Activated naive CD8-positive, alpha-beta T cell treated with anti-CD3 and anti-CD28 coated beads for 36 hours (primary cell): ENCODE measurements around the gene GHRL. TPM values are rescaled to one million over a fixed set of nuclear protein-coding genes. Genes with fewer than 3 reads are reported as not detected.

Experiments
- DNase-seq: peaks from one replicate; pipeline ENCODE4 v3.0.0; 2021
- H3K27ac Mint-ChIP-seq: one replicate; pipeline ENCODE4 v1.8.0; 2022; ENCODE audit warnings: mild to moderate bottlenecking, moderate library complexity, mixed read lengths
- H3K27me3 Mint-ChIP-seq: one replicate; pipeline ENCODE4 v1.8.0; 2022; ENCODE audit warnings: mild to moderate bottlenecking, mixed read lengths
- H3K36me3 Mint-ChIP-seq: one replicate; pipeline ENCODE4 v1.8.0; 2021; ENCODE audit warnings: mild to moderate bottlenecking, mixed read lengths
- H3K4me1 Mint-ChIP-seq: one replicate; pipeline ENCODE4 v1.8.0; 2021; ENCODE audit warnings: mixed read lengths
- H3K4me3 Mint-ChIP-seq: one replicate; pipeline ENCODE4 v1.8.0; 2022; ENCODE audit warnings: mild to moderate bottlenecking, moderate library complexity, mixed read lengths
- H3K9me3 Mint-ChIP-seq: one replicate; pipeline ENCODE4 v1.8.0; 2022; ENCODE audit warnings: mixed read lengths
- total RNA-seq, 2 experiments: library from RNA; stranded (reverse); gene quantifications; one replicate each; pipeline ENCODE4 v1.2.3, GENCODE V29; 2021

GHRL gene
- total RNA-seq, 2 experiments from 2014 or later: 0.38 to 0.41 TPM

DNA sequence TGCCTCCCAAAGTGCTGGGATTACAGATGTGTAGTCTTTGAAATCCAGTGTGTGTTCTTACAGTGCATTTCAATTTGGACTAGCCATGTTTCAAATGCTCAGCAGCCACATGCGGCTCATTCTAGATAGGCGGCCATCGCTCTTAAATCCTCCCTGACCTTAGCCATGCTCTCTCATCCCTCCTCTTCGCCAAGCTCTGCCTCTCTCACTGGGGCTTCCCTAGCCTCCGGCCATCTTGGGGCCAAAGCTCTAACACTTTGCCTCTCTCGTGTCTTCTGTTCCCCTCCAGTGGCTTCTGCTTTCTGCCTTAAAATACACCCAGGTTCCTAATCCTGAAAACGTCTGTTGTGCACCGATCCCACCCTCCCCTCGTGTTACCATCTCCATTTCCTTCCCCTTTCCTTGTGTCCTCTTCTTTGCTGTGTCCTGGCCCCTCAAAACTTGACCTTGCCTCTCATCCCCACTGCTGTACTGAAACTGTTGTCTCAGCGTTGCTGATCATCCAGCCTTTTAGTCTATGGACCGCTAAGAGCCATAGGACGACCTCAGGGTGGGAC lies 1.4 kb upstream of the GHRL start:
- Mint-ChIP-seq H3K9me3 (no peaks in the 10 kb centered on the region), H3K27me3 (no peaks in the 10 kb centered on the region), H3K4me3 (peak overlapping the region; percentile 30), H3K27ac (no peak overlapping the region), H3K4me1 (peaks cover 20% of the 10 kb centered on the region), H3K36me3 (peaks cover 24% of the 10 kb centered on the region)
- DNase-seq: no peak

DNA sequence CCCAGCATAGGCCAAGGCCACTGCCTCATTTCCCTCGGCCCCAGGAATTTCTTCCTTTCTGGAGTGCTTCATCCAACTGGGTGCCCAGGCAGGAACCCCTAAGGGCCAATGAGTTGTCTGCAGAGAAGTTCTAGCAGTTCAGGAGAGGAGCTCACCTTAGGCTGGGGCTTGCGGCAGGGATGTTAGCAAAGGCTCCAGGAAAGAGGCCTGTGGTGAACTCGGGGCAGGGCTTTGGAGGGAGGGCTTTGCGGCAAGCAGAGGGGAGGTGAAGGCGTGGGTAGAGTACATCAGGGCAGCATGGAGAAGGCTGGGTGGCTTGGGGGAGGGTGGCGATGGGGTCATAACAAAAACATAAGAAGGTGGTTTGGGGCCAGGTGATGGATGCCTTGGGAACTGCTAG lies 1.1 kb downstream of the GHRL start:
- H3K36me3 Mint-ChIP-seq: peaks cover 17% of the 10 kb centered on the region
- DNase-seq: no peak
- H3K27me3 Mint-ChIP-seq: no peaks in the 10 kb centered on the region
- no peak overlapping the region for H3K27ac Mint-ChIP-seq
- no peak overlapping the region for H3K4me3 Mint-ChIP-seq
- H3K4me1 Mint-ChIP-seq: peaks cover 20% of the 10 kb centered on the region
- no peaks in the 10 kb centered on the region for H3K9me3 Mint-ChIP-seq

DNA sequence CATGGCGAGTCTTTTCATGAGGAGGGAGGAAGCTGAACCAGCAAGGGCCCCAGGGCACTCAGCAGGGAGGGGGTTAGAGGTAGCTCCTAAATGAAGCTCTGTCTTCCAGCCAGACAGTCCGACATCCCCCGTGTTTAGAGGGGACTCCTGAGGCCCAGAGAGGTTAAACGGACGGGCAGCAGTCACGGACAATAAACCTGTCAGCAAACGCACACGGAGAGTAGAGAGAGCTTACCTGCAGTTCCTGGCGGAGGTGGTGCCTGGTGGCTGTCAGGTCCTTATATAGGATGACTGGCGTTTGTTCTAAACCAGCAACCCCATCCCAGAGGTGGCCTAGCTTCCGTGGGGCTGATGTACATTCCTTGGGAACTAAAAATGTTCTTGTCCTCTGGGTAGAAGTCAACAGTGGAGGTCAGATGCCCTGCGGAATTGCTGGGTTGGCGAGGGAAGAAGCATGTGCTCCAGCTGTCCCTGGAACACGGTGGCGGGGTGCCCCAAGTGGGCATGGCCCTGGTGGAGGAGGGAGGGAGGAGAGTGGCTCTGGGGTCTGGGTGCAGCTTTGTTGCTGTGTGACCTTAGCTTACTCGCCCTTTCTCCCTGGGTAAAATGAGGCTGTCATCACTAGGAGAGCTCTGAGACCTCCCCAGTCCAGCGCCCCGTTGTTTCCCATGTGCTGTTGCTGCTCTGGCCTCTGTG lies 2.1 kb downstream of the GHRL start:
- Mint-ChIP-seq H3K27ac (no peak overlapping the region), H3K27me3 (no peaks in the 10 kb centered on the region), H3K36me3 (peaks cover 14% of the 10 kb centered on the region)

DNA sequence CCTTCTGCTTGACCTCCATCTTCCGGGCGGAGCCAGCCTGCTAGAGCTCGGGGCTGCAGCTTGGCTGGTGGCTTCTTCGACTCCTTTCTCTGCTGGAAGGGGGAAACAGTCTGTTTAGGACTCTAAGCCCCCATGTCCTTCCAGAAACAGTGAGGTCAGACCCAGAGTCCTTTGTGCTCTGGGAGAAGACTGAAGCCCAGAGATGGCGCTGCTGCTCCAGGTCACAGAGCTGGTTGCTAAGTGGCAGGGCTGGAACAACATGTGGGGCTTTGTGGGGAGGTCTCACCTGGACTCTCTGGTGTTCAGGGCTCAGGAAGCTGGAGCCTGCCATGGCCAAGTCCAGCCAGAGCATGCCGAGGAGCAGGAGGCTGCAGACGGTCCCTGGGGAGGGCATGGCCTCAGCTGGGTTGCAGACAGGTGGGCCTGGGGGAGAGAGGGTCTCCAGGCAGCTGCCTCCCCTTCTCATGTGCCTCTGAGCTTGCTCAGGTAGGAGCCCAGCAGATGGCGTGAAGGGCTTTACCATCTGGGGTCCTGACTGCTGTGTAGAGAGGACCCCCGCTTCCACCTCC lies 2.9 kb downstream of the GHRL start:
- no peak for DNase-seq
- Mint-ChIP-seq H3K27ac (no peak overlapping the region), H3K4me3 (no peak overlapping the region), H3K36me3 (peaks cover 12% of the 10 kb centered on the region), H3K4me1 (peaks cover 25% of the 10 kb centered on the region), H3K9me3 (no peaks in the 10 kb centered on the region), H3K27me3 (no peaks in the 10 kb centered on the region)

More for the DNA sequence above, 2.1 kb downstream of the GHRL start:
- no peaks in the 10 kb centered on the region for H3K9me3 Mint-ChIP-seq
- DNase-seq: no peak
- H3K4me1 Mint-ChIP-seq: peaks cover 24% of the 10 kb centered on the region
- H3K4me3 Mint-ChIP-seq: no peak overlapping the region

DNA sequence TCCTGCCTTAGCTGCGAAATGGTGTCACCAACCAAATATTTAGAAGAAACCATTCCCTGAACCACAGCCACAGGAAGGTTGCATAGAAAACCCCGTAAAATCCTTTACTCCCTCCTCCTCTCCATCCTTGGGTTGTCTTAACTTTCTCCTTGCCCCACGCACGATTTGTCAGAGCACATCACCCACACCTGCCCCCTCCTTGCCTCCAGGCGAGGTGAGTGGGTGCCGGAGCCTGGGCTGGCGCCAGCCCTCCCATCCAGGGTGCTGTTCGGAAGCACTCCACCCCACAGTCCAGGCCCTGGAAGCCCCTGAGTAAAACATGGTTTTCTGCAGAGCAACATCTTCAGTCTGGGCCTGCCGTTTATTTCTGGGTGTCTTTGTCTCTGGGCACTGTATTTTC lies 3.7 kb downstream of the GHRL start:
- no peaks in the 10 kb centered on the region for H3K27me3 Mint-ChIP-seq

DNA sequence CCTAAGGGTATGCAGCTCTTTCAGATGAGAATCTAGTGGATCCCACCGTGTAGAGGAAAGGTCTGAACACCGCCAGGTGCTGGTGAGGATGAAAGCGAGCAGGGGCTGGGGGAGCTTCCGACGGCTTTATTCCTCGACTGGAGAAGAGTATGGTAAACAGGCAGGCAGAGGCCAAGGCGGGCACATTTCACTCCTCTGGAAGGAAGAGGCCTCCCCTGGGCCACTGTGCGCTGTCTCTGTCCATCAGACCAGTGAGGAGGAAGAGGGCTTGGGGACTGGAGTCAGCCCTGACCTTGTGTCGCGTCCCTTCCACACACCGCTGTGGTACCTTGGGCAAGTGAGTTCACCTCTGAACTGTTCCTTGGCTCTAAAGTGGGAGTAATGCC lies 4.2 kb downstream of the GHRL start:
- Mint-ChIP-seq H3K36me3 (peaks cover 7% of the 10 kb centered on the region), H3K9me3 (no peaks in the 10 kb centered on the region), H3K27me3 (no peaks in the 10 kb centered on the region), H3K27ac (no peak overlapping the region), H3K4me3 (no peak overlapping the region), H3K4me1 (peaks cover 38% of the 10 kb centered on the region)
- no peak for DNase-seq

More for the DNA sequence above, 3.7 kb downstream of the GHRL start:
- Mint-ChIP-seq H3K4me1 (peaks cover 33% of the 10 kb centered on the region), H3K9me3 (no peaks in the 10 kb centered on the region), H3K36me3 (peaks cover 8% of the 10 kb centered on the region), H3K4me3 (no peak overlapping the region), H3K27ac (no peak overlapping the region)
- DNase-seq: no peak

DNA sequence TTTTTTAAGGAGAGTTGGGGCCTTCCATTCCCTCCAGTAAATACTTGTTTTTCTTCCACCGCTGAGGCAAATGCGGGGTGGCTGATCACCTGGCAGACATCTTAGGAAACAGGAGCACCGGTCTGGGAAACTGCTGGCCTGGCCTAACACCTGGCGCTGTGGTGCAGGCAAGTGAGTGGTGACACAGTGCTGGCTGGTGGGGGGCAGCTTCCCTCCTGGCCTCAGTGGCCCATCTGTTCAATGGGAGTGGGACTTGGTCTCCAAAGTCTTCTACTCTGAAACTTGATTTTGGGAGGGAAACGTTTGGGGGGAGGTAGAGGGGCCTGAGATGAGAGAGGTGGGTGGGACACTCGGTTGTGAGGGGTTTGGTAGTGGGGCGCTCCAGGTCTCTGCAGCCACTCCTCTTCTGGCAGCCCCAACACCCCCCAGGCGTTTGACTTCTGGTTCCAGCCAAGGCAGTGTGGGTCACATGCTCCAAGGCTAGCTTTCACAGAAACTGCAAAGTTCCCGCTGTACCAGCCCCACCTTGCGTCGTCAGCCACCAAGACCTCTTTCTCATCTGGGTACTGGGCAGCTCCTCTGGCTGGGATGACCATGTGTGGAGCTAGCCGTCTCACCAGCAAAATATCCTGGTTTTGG lies 4.7 kb downstream of the GHRL start:
- no peak overlapping the region for H3K27ac Mint-ChIP-seq

DNA sequence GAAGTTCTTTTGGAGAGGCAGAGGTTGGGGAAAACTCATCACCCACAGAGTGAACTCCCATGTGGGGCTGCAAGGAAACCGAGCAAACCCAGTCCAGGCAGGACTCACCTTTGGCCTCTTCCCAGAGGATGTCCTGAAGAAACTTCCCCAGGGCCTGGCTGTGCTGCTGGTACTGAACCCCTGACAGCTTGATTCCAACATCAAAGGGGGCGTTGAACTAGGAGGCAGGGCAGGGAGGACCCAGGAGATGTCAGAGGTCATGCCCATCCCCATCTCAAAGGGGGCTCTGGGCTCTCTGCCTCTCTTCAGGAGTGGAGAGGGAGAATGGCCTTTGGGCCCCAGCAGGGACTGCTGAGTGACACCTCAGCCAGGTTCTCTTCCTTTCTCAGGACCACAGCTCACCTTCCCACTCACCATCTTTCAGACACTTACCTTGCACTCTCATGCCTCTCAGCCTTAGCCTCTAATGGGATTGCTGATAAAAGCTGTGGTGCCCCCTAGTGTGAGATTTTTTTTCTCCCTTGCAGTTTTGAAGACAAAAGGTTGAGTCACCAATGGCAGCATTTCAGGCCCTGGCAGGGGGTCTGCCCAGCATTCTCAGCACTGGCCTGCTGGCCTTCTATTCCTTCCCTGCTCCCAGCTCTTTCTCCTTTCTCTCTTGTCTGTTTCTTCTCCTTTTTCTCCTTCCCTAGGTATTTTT lies 6.0 kb downstream of the GHRL start:
- Mint-ChIP-seq H3K27me3 (no peaks in the 10 kb centered on the region), H3K4me3 (no peak overlapping the region), H3K4me1 (peaks cover 35% of the 10 kb centered on the region), H3K27ac (peak overlapping the region; percentile 16), H3K36me3 (peaks cover 9% of the 10 kb centered on the region), H3K9me3 (no peaks in the 10 kb centered on the region)
- DNase-seq: peak; percentile 21

More for the DNA sequence above, 4.7 kb downstream of the GHRL start:
- Mint-ChIP-seq H3K27me3 (no peaks in the 10 kb centered on the region), H3K4me3 (no peak overlapping the region), H3K36me3 (peaks cover 7% of the 10 kb centered on the region), H3K4me1 (peaks cover 40% of the 10 kb centered on the region), H3K9me3 (no peaks in the 10 kb centered on the region)
- no peak for DNase-seq

DNA sequence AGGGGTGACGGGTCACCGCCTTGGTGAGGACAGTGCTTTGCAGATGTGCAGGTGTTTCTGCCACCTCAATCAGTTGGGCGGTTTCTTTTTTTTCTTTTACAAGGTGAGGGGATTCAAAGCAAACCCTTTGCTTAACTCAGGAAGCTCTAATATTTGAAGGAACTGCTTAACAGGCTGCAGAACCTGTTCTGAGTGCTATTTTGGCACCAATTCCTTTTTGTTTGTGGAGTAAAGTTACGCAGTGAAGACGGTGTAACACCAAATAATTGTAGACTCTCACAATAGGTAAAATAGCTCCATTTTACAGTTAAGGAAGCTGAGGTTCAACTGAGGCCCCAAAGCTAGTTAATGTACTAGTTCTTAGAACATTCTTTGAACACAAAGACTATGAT lies 6.6 kb downstream of the GHRL start:
- Mint-ChIP-seq H3K27ac (no peak overlapping the region), H3K9me3 (no peaks in the 10 kb centered on the region), H3K36me3 (peaks cover 7% of the 10 kb centered on the region), H3K4me1 (peaks cover 31% of the 10 kb centered on the region), H3K4me3 (no peak overlapping the region), H3K27me3 (no peaks in the 10 kb centered on the region)
- DNase-seq: no peak

DNA sequence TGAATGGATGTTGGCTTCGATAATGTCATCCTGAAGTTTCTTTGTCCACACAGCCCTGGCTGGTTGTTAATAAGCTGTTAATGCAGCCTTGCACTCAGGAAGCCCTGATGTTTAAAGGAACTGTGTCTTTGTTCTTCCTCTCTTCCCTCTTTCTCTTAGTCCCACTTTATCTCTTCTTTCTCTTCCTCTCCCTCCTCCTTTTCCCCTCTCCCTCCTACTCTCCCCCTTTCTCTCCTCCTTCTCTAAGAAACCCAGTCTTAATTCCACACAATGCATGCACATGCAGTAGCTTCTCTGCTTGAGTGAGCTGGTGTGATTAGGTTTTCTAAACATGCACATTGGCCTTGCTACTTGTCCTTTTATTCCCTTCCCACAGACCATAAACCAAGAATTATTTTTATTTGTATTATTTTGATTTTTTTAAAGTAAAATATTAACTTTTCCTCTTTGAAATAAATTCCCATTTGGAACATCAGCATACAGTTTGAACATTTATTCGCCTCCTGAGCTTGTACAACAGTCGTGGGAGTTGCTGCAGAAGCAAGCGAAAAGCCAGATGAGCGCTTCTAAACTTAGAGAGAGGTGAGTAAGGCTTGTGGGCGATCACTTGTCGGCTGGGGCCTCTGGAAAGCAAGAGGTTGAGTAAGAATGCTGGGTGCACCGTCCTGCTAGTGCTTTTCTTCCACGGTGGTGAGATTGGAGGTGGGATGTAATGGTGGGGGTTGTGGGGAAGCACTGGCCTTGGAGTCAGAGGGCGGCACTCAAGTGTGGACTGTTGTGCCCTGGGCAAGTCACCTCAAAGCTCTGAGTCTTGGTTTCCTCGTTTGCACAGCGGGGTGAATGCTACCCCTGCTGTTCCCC lies 7.2 kb downstream of the GHRL start:
- DNase-seq: no peak
- peaks cover 31% of the 10 kb centered on the region for H3K4me1 Mint-ChIP-seq
- H3K4me3 Mint-ChIP-seq: no peak overlapping the region
- peaks cover 8% of the 10 kb centered on the region for H3K36me3 Mint-ChIP-seq
- no peak overlapping the region for H3K27ac Mint-ChIP-seq
- no peaks in the 10 kb centered on the region for H3K27me3 Mint-ChIP-seq
- no peaks in the 10 kb centered on the region for H3K9me3 Mint-ChIP-seq

DNA sequence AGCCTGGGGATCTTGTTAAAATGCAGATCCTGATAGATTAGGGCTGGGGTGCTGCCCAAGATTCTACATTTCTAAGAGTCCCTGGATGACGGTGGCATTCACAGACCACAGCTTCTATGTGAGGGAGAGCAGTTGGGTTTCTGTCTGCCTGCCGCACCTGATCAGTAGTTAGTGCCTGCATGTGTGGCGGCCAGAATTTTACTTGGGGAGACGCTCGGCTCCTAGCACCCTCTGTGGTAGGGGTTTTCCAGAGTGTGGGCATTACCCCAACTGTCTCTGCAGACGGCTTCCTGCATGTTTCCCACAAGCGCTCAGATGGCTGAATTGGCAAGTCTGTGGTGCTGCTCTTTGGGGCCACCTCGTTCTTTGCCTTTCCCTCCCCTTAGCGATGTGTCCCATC lies 8.3 kb downstream of the GHRL start:
- Mint-ChIP-seq H3K4me1 (peaks cover 35% of the 10 kb centered on the region), H3K27ac (peak overlapping the region; percentile 60), H3K36me3 (peaks cover 12% of the 10 kb centered on the region), H3K27me3 (no peaks in the 10 kb centered on the region), H3K4me3 (no peak overlapping the region), H3K9me3 (no peaks in the 10 kb centered on the region)
- peak; percentile 34 for DNase-seq

DNA sequence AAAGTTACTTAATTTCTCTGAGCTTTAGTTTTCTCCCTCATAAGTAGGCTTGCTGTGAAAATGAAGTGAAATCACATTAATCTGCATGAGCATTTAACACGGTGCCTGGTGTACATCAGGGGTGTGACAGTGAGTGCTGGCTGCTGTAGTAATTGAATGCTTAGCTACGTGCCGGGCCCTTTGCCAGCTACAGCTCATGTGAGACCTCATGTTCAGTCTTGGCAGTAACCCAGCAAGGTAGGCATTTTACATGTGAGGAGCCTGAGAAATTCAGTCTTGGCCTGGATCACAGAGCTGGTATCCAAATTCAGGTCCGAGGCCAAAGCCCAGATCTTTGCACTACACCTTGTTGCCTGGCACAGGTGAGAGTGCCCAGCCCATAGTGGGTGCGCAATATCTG lies 9.1 kb downstream of the GHRL start:
- Mint-ChIP-seq H3K4me3 (no peak overlapping the region), H3K36me3 (peaks cover 12% of the 10 kb centered on the region), H3K27me3 (no peaks in the 10 kb centered on the region), H3K4me1 (peaks cover 40% of the 10 kb centered on the region), H3K27ac (peak overlapping the region; percentile 60), H3K9me3 (no peaks in the 10 kb centered on the region)
- no peak for DNase-seq

DNA sequence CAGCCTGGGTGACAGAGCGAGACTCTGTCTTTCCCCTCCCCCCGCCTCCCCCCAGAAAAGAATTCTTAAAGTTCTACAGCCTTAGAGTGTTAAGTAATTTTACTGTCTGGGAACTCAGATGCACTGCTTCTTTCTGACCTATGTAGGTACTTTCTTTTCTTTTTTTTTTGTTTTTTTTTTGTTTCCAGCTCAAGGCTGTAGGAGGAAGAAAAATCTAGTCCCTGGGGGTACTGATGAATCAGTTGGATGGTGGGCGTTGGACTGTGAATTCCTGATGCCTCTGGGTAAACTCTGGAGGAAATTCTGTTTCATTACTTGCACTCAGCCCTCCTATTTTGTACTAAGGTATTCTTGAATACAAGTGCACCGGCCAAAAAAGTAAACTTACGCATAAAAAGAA lies 10.8 kb downstream of the GHRL start:
- Mint-ChIP-seq H3K9me3 (no peaks in the 10 kb centered on the region), H3K4me1 (peaks cover 39% of the 10 kb centered on the region), H3K27me3 (no peaks in the 10 kb centered on the region), H3K4me3 (no peak overlapping the region), H3K27ac (no peak overlapping the region), H3K36me3 (peaks cover 12% of the 10 kb centered on the region)
- no peak for DNase-seq

DNA sequence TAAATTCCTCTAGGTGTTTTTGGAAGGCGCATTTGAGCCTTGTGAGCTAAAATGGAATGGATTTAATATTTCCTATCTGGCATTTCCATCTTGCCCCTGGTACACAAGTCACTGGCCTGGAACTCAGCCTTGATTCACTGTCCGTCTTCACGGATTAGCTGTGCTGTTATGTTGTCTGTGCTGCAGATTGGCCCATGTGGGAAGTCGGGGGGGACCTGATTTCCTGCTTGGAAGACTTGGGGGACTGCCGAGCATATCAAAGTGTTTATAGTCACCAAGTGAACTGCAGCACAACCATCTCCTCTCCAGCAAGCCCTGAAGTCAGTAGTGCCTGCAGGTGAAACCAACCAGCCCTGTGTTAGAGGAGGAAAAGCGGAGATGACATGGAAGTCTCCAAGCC lies 12.2 kb downstream of the GHRL start:
- no peak for DNase-seq
- no peak overlapping the region for H3K27ac Mint-ChIP-seq
- H3K9me3 Mint-ChIP-seq: no peaks in the 10 kb centered on the region
- H3K36me3 Mint-ChIP-seq: peaks cover 12% of the 10 kb centered on the region
- H3K27me3 Mint-ChIP-seq: no peaks in the 10 kb centered on the region
- H3K4me3 Mint-ChIP-seq: no peak overlapping the region
- H3K4me1 Mint-ChIP-seq: peaks cover 35% of the 10 kb centered on the region
